NT2/D1 (cell line): ENCODE measurements around the gene LRIT1.

ENCODE experiments used
- SUZ12 ChIP-seq: IDR thresholded peaks from 2 replicates; pipeline ENCODE4 v1.6.1; 2011; ENCODE audit not compliant: insufficient read length, insufficient read depth; ENCODE audit errors: extremely low read depth
- YY1 ChIP-seq: IDR thresholded peaks from 2 replicates; pipeline ENCODE4 v1.6.1; 2011; ENCODE audit not compliant: insufficient read length, insufficient read depth
- ZNF274 ChIP-seq: IDR thresholded peaks from 2 replicates; pipeline ENCODE4 v1.6.1; 2011; ENCODE audit warnings: mild to moderate bottlenecking, low read depth, low read length

DNA sequence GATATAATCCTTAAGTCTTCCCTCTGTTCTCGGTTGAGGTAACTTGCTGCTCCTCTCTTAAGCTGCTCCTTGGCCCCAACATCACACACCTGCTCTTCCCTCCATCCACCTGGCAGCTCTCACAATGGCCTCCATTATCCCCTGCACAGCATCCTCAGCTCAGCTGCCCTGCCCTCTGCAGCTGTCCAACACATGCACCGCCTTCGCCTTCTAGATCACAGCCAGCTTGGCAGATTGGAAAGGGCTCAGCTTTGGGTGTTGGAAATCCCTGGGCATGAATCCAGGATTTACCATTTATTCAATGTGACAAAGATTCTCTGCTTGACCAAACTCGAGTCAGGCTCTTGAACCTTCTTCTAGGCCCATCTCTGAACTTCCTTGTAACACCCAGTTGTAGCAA, 24.1 kb upstream of the LRIT1 start:
- no peak for TF ChIP-seq YY1
- no peak for TF ChIP-seq SUZ12
- TF ChIP-seq ZNF274 = no peak
